ENCODE results near the gene ERBB2. TPM values are rescaled to one million over a fixed set of nuclear protein-coding genes. Genes with fewer than 3 reads are reported as not detected.

The ERBB2 gene
- total and polyA plus RNA-seq, 9 of the 15 experiments (the other 6 are each of a cell fraction or from before 2014, with no cell fraction given): 0.74 to 5.6 (median 3.3) TPM

DNA sequence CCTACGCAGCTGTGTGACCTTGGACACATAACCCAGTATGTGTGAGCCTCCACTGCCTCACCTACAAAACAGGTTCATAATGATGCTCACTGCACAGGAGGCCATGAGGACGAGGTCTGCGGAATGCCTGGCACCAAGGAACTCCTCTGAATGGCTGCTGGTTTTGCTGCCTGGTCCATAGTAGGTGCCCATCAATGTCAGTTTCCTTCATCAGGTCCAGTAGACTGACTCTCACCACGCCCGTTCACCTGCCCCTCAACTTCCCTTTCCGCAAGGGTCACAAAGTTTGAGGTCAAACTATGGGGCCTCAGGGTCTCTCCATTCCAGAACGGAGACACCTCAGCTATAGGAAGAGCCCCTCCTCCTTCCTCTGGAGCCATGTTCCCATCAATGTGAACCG, 22.8 kb upstream of the ERBB2 start (continued):
- TF ChIP-seq TOE1 (IDR thresholded peaks at IDR 0.05; ENCODE audit: borderline replicate concordance): no peak
- TF ChIP-seq TOE1 (CRISPR knock-in tag; IDR thresholded peaks at IDR 0.05; ENCODE audit: borderline replicate concordance, low read depth): no peak
- TF ChIP-seq, protein P1, sequence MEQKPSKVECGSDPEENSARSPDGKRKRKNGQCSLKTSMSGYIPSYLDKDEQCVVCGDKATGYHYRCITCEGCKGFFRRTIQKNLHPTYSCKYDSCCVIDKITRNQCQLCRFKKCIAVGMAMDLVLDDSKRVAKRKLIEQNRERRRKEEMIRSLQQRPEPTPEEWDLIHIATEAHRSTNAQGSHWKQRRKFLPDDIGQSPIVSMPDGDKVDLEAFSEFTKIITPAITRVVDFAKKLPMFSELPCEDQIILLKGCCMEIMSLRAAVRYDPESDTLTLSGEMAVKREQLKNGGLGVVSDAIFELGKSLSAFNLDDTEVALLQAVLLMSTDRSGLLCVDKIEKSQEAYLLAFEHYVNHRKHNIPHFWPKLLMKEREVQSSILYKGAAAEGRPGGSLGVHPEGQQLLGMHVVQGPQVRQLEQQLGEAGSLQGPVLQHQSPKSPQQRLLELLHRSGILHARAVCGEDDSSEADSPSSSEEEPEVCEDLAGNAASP (IDR thresholded peaks at IDR 0.05): no peak
- TF ChIP-seq NCOR1 (IDR thresholded peaks at IDR 0.05): no peak
- no peak for TF ChIP-seq ASH1L (IDR thresholded peaks at IDR 0.05; ENCODE audit: borderline replicate concordance, low read depth, partially characterized antibody)
- no peak for TF ChIP-seq MTA3 (IDR thresholded peaks at IDR 0.05; ENCODE audit: borderline replicate concordance)

DNA sequence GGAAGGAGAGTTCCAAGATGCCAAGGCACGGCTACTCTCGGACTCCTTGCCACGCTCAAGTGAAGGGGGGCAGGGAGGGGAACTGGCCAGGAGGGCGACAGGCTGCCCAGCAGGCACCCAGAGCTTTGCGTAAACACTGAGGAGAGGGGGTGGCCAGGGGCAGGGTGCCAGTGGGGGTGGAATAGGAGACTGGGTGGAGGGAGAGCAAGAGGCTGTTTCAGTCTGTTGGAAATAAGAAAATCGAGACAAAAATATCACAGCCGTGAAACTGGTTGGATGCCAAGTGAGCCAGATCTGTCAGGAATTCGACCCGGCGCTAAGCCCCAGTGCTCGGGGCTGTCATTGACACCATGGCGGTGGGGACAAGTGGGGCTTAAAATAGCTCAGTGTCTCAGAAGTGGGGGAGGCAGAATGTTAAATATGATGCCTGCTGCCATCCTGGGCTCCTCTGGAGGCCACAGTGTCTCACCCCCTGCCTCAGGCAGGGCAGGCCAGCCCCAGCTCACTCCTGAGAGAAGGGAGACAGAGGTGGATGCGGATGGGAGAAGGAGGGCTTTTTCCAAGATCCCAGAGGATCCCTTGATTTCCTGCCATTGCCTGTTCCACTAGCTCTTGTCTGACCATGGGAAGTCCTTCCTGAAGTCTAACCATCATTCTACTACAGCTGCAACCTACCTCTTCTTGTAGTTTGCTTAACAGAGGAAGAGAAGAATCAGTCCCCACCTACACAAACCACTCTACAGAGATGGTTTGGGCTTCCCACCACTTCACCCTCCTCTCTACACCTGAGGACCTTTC, 22.1 kb upstream of the ERBB2 start:
- TF ChIP-seq BDP1 (IDR thresholded peaks at IDR 0.05; ENCODE audit: insufficient read depth, insufficient read length): no peak
- 0 out of 2 replicates have a peak, but pooled peaks have one; percentile 30 for TF ChIP-seq BCOR (IDR thresholded peaks at IDR 0.05)
- TF ChIP-seq, protein P2, sequence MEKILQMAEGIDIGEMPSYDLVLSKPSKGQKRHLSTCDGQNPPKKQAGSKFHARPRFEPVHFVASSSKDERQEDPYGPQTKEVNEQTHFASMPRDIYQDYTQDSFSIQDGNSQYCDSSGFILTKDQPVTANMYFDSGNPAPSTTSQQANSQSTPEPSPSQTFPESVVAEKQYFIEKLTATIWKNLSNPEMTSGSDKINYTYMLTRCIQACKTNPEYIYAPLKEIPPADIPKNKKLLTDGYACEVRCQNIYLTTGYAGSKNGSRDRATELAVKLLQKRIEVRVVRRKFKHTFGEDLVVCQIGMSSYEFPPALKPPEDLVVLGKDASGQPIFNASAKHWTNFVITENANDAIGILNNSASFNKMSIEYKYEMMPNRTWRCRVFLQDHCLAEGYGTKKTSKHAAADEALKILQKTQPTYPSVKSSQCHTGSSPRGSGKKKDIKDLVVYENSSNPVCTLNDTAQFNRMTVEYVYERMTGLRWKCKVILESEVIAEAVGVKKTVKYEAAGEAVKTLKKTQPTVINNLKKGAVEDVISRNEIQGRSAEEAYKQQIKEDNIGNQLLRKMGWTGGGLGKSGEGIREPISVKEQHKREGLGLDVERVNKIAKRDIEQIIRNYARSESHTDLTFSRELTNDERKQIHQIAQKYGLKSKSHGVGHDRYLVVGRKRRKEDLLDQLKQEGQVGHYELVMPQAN (IDR thresholded peaks at IDR 0.05; ENCODE audit: borderline replicate concordance): no peak
- no peak for TF ChIP-seq MAFK (IDR thresholded peaks at IDR 0.05; ENCODE audit: low read length)
- Histone ChIP-seq H3K36me3 (ENCODE audit: control insufficient read depth, insufficient read depth, low read length) (peaks cover 5% of the 10 kb centered on the region; the same call in 2 of the 3 replicates), H3K4me2 (ENCODE audit: insufficient read depth, low read length) (no peak overlapping the region), H3K79me2 (ENCODE audit: control insufficient read depth, insufficient read depth, low read length) (no peaks in the 10 kb centered on the region), H3K9me3 (replicated peaks; ENCODE audit: control insufficient read depth, insufficient read depth, low read depth, low read length) (no peaks in the 10 kb centered on the region), H3K27me3 (ENCODE audit: control insufficient read depth in 2 of 2, insufficient read depth in 2 of 2, low read length in 2 of 2) (no peaks in the 10 kb centered on the region), H3K9ac (ENCODE audit: insufficient read depth in 1 of 2, low read depth in 2 of 2, low read length in 2 of 2) (peak overlapping the region in 1 of 2 experiments; percentile 70; a peak in 1 of 4 replicates), H3K4me1 (replicated peaks in 1 of 2; ENCODE audit: control insufficient read depth in 2 of 2, insufficient read depth in 2 of 2, low read length in 2 of 2) (peaks cover 30 to 54% of the 10 kb centered on the region in 2 experiments; a peak in 4 of 5 replicates), H3K9me1 (ENCODE audit: control insufficient read depth, insufficient read depth, low read length) (no peaks in the 10 kb centered on the region), H3K27ac (ENCODE audit: extremely low read depth, low read depth, low read length) (no peak overlapping the region), H4K20me1 (replicated peaks; ENCODE audit: control insufficient read depth, insufficient read depth, low read length) (no peaks in the 10 kb centered on the region), H3K4me3 (no peak overlapping the region), H2AFZ (ENCODE audit: low read depth, low read length) (no peak overlapping the region)
- BruUV-seq (replicated peaks): no TSS peak
- DNase-seq (ENCODE audit: extremely low read depth in 1 of 4, low spot score in 3 of 4) (no peak), FAIRE-seq (no peak), ATAC-seq (no peak)
- POLR2A ChIA-PET: interaction anchor here (0.6 to 2.2 kb wide), 4 partner anchors 10 to 56 kb away, joined by 3 to 16 read pairs (median 4); partner anchors contain the start of gene PGAP3
- intact Hi-C loops (cut with micrococcal nuclease) (no loop called here), in situ Hi-C loops (cut with MboI) (no loop called here)
- 67% methylated on average over 9 of the region's 13 CpGs for WGBS (ENCODE audit: insufficient coverage, low coverage, missing lambda C conversion rate)
- CTCF ChIA-PET (ENCODE audit: low intra/inter-chr PET ratio): interaction anchor here (0.6 kb wide), 1 partner anchor 206 kb away, joined by 4 read pairs; no protein-coding TSS in a partner anchor
